COLO668 (cell line): ENCODE results near the gene KLHL6.
A peak's percentile ranks its signal among the peaks of the same experiment; 100 is the strongest.
"Not testable (repeated sequence)": the region's sequence is repeated elsewhere in the genome, so short reads cannot be mapped to it uniquely, and the experiment has no call there.

ENCODE experiments used
- DNase-seq: peaks from one replicate; lab custom pipeline; 2025; ENCODE audit not compliant: unreplicated experiment; lab: John Stamatoyannopoulos, UW

The KLHL6 gene

GRCh38 chr3:183454064-183454463 lies 101.4 kb downstream of the KLHL6 start:
- no peak for DNase-seq

- no peak for DNase-seq
Observed at GRCh38 chr3:183449791-183450190, 105.7 kb downstream of the KLHL6 start.

- DNase-seq: no peak
Observed at GRCh38 chr3:183449391-183449790, 106.1 kb downstream of the KLHL6 start.

DNA sequence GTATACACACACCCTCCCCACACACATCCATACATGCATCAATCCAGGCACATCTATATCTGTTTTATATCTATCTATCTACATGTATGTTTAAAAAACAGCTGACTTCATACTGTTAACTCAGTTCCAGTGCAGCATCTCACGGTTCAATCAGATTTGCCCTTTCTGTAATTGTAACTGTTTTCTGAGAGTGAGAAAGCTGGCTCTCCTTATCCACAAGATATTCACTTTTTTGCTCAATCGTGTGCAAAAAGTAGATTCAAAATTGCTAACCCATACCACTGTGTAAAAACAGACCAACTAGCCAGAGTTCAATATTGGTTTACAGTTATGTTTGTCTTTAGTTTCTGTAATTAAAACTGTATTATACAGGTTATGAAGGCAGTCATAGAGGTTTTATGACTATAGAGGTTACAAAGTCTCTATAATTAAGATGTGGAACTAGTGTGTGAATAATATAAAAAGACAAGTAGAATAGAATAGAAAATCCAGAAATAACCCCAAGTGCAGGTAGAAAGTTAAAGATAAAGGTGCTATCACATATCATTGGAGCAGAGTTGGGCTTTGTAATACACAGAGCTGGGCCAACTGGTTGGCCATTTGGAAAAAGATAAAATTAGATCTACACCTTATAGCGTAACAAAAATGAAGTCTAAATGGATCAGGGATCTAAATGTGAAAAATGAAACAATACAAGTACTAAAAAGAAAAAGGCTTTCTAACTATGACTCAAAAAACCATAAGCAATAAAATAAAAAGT lies 107.0 kb downstream of the KLHL6 start:
- DNase-seq: no peak

DNA sequence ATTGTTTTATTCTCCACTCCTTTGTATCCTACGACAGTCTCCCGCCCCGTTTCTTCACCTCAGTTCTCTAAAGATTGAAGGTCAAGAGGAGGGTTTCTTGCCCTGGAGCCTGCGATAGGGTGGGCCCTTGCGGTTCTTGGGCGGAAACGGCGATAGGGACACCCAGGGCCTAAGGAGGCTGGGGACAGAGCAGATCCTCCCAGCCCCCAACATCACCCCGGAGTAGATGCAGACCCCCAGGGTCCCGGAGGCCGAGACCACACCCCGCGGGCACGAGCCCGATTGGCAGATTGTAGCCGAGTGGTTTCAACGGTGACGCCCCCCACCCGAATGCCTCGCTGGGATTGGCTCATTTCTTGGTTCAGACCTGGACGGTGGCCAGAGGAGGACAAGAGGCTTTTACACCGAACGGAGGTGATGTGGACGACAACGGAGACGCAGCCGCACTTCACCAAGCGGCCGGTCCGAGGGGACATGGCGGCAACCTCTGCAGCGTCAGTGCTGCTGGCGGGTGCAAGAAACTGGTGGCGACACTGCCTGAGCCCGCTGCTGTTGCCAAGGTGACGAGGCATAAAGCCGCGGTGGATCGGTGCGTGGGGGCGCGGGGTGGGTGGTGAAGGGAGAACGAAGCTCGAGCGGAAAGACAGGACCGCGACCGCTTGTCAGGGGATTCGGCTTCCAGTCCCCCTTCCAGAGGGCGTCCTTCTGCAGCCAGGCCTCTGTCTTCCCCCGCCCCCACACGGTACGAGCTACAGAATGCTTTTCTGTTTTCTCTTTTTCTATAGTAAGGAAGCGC lies 108.1 kb downstream of the KLHL6 start:
- peak; percentile 84 for DNase-seq

DNA sequence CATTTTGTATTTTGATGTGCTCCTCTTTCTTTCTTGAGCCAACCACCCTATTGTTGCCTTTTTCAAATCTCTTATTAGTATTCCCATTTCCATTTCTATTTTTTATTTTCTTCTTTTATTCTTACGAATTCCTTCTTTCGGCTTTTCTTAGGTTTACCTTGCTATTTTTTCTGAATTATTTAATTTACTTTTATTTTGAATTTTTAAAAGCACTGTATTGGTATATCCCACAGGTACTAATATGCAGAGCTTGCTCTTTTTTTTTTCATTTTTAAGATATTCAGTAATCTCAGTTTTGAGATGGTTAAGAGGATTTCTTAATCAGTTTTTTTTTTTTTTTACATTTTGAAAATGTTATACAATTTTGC lies 108.7 kb downstream of the KLHL6 start:
- no peak for DNase-seq

DNA sequence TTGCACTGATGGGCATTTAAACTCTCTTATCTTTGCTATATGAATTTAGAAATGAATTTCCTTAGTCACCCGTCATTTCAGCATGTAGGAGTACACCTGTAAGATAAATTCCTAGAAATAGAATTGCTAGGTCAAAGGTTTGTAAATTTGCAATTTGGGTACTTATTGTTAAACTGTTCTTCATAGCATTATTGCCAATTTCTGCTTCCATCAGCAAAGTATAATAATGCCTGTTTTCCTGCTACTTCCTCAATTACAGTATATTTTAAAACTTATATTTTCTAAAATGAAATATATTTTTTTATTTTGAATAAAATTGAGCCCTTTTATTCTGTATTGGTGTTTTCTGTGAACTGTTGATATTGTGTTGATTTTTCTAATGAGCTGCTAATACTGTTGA lies 110.8 kb downstream of the KLHL6 start:
- DNase-seq: no peak

DNA sequence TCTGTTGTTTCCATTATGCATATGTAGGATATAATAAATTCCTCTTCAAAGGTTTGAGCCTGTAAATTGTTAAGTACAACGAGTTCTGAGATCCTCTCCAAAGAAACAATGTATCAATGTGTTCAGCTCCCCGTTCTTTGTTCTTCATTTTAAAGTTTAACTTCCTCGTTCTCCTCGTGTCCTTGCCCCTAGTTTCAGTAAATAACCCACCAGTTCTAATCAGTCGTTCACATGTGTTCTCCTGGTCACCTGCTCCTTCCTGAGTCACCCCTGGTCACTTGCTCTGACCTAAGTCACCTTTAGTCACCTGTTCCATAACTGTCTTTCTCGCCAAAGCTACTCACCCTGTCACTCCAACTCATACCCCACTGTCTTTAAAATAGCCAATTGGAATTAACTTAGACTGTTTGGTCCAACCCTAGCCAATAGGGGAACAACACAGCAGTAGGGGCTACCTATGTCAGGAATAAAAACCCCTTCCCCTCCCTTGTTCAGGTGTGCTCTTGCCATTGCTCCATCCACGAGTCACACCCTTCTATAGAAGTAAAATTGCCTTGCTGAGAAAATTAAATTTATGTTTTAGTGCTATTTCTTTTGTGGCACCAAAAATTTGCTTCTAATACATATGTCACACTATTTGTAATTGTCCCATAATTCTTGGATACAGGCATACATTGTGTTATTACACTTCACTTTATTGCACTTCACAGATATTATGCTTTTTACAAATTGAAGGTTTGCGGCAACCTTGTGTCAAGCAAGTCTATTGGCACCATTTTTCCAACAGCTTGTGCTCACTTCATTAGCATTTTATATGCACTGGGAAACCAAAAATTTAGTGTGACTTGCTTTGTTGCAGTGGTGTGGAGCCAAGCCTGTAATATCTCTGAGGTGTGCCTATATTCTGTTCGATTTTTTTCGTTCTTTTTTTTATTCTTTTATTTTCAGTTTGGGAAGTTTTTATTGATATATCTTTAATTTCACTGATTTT lies 111.8 kb downstream of the KLHL6 start:
- no peak for DNase-seq

GRCh38 chr3:183442994-183443393 lies 112.5 kb downstream of the KLHL6 start:
- no peak for DNase-seq

GRCh38 chr3:183440521-183440920 lies 115.0 kb downstream of the KLHL6 start:
- DNase-seq: not testable (repeated sequence)

DNA sequence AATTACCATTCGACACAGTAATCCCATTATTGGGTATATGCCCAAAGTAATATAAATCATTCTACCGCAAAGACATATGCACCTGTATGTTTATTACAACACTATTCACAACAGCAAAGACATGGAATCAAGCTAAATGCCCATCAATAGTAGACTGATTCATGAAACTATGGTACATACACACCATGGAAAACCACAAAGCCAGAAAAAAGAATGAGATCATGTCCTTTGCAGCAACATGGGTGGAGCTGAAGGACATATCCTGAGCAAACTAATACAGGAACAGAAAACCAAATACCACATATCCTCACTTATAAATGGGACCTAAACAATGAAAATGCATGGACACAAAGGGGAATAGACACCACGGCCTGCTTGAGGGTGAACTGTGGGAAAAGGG lies 116.0 kb downstream of the KLHL6 start:
- DNase-seq: no peak

- DNase-seq: peak; percentile 51
Observed at GRCh38 chr3:183438735-183439134, 116.8 kb downstream of the KLHL6 start.

GRCh38 chr3:183437666-183438564 lies 117.6 kb downstream of the KLHL6 start:
- DNase-seq: no peak
